ENCODE results near the gene SHISA6.

SHISA6 gene

DNA sequence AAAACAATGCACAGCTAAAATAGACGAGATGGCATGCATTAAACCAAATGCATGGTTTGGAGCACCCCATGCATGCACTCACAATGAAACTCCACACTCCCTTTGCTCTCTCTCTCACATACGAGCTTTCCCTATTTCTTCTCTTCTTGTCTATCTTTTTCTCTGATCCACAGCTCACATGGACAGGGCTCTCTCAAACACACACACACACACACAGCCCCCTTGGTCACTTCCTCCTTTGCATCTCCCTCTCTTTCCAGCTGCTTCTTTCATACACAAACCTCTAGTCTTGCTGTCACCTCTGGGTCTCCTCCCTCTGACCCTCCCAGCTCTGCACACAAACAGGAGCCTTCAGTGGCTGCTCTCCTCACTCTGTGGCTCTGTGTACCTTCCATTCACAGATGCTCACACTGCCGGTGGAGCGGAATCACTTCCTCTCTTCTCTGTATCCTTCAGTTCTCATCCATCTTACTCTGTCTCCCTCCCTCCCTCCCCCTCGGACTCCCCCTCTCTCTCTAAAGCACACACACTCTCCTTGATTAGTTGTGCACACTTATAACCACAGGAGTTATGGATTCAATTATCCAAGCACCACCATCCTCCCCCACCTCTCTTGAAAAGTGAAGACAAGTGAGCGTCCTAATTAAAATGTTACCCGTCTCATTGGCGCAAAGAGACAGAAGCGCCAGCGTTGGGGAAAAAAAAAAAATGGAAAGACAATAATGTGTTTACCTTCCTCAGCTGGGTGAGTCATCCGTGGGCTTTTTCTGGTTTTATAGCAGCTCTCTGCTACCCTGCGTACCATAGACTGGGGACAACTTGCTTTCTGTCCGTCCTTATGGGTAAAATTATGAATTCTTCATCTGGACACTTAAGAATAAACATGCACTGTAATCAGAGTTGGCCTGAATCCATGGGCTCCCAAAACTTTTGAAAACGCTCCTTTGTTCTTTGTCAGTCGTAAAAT is 90.8 kb downstream of the SHISA6 start:
- TF ChIP-seq, protein P1, sequence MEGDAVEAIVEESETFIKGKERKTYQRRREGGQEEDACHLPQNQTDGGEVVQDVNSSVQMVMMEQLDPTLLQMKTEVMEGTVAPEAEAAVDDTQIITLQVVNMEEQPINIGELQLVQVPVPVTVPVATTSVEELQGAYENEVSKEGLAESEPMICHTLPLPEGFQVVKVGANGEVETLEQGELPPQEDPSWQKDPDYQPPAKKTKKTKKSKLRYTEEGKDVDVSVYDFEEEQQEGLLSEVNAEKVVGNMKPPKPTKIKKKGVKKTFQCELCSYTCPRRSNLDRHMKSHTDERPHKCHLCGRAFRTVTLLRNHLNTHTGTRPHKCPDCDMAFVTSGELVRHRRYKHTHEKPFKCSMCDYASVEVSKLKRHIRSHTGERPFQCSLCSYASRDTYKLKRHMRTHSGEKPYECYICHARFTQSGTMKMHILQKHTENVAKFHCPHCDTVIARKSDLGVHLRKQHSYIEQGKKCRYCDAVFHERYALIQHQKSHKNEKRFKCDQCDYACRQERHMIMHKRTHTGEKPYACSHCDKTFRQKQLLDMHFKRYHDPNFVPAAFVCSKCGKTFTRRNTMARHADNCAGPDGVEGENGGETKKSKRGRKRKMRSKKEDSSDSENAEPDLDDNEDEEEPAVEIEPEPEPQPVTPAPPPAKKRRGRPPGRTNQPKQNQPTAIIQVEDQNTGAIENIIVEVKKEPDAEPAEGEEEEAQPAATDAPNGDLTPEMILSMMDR (IDR thresholded peaks at IDR 0.05), result no peak
- no peaks in the 10 kb centered on the region for H3K27me3 ChIP-seq
- H3K4me3 ChIP-seq (ENCODE audit: low read depth in 1 of 2, low read length in 1 of 2), result no peak overlapping the region
- no peaks in the 10 kb centered on the region for H3K36me3 ChIP-seq
- H3K27ac ChIP-seq, result no peak overlapping the region
- no peaks in the 10 kb centered on the region for H3K4me1 ChIP-seq (ENCODE audit: control insufficient read depth in 1 of 2, insufficient read depth in 1 of 2, low read depth in 1 of 2, low read length in 1 of 2)
- no peaks in the 10 kb centered on the region for H3K9me3 ChIP-seq

DNA sequence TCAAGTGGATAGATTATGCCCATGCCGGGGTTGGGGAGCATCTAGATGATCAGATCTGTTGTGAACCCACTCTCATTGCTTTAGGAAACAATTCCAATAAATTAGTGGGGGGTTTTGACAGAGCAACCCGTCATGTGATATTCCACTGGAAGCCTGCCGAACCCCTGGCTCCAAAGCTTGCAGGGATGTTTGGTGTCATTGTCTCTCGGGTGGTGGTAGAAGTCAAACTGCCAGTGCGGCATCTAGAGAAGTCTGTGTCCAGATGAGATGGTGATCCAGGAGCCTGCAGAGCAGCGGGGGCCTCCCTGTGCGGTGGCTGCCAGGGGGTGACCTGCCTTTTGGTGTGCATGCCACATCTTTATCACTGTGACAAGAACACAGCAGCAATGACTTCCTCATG is 91.7 kb downstream of the SHISA6 start:
- H3K9me3 ChIP-seq, result no peaks in the 10 kb centered on the region
- no peaks in the 10 kb centered on the region for H3K4me1 ChIP-seq (ENCODE audit: control insufficient read depth in 1 of 2, insufficient read depth in 1 of 2, low read depth in 1 of 2, low read length in 1 of 2)
- TF ChIP-seq, protein P1 (IDR thresholded peaks at IDR 0.05), result no peak
- H3K4me3 ChIP-seq (ENCODE audit: low read depth in 1 of 2, low read length in 1 of 2), result no peak overlapping the region
- no peak overlapping the region for H3K27ac ChIP-seq
- H3K36me3 ChIP-seq, result no peaks in the 10 kb centered on the region
- no peaks in the 10 kb centered on the region for H3K27me3 ChIP-seq

DNA sequence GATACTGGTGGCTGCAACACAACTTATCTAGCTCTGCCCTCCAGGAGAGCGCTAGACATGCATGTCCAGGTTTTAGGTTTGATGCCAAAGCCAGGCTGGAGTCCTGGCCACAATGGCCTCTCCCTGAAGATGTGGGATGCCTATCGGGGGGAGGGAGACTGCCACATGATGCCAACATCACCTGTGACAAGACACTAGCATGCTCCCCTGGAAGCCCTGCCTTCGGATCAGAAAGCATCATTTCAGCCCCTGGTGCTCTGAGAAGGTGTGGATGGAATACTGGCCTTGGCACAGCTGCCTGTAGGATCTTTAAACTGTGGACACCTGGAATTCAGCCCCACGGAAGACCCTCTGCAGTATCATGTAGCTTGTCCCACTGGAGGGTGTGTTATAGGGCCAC is 93.5 kb downstream of the SHISA6 start:
- H3K9me3 ChIP-seq, result no peaks in the 10 kb centered on the region
- H3K4me1 ChIP-seq (ENCODE audit: control insufficient read depth in 1 of 2, insufficient read depth in 1 of 2, low read depth in 1 of 2, low read length in 1 of 2), result no peaks in the 10 kb centered on the region
- no peaks in the 10 kb centered on the region for H3K36me3 ChIP-seq
- TF ChIP-seq, protein P1 (IDR thresholded peaks at IDR 0.05), result no peak
- H3K4me3 ChIP-seq (ENCODE audit: low read depth in 1 of 2, low read length in 1 of 2), result no peak overlapping the region
- H3K27me3 ChIP-seq, result no peaks in the 10 kb centered on the region
- no peak overlapping the region for H3K27ac ChIP-seq

DNA sequence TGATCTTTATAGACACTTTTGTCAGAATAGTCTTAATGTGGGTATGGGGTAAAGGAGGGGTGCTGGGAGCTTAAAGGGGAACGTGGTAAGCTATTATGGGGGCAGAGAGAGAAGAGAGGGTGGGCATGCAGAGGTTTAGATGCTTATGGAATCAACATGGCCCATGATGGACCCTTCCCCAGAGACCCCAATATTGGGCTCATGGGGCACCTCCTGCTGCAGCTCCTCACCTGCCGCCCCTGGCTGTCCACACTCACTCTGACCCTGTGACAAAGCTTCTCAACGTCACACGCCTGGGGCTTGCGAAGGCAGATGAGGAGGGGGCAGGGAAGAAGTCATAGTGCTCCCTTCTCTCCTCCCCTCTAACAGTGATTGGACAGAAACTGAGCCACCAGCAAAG is 95.3 kb downstream of the SHISA6 start:
- Histone ChIP-seq H3K4me1 (ENCODE audit: control insufficient read depth in 1 of 2, insufficient read depth in 1 of 2, low read depth in 1 of 2, low read length in 1 of 2) (no peaks in the 10 kb centered on the region), H3K27me3 (no peaks in the 10 kb centered on the region), H3K36me3 (no peaks in the 10 kb centered on the region), H3K27ac (no peak overlapping the region), H3K4me3 (ENCODE audit: low read depth in 1 of 2, low read length in 1 of 2) (no peak overlapping the region), H3K9me3 (no peaks in the 10 kb centered on the region)
- TF ChIP-seq, protein P1 (IDR thresholded peaks at IDR 0.05), result no peak

DNA sequence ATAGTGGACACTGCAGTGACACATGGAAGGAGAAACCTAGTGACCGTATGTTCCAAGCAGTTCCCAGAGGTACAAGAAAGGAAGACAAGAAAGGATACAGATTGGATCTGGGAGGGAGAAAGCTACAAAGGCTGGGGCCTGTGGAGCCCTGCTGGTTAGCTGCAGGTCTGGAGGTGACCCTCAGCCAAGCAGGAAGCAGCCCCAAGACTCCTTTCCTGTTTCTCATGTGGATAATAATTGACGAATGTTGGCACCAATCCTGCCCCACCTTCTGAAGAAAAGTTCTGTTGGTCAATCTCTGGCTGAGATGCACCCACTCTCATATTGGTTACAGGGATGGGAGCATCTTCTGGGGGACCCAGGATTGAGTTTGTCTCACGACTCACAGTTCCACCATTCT is 99.8 kb downstream of the SHISA6 start:
- Histone ChIP-seq H3K9me3 (no peaks in the 10 kb centered on the region), H3K36me3 (no peaks in the 10 kb centered on the region)

More for the DNA sequence above, 99.8 kb downstream of the SHISA6 start:
- Histone ChIP-seq H3K27me3 (no peaks in the 10 kb centered on the region), H3K4me1 (ENCODE audit: control insufficient read depth in 1 of 2, insufficient read depth in 1 of 2, low read depth in 1 of 2, low read length in 1 of 2) (no peaks in the 10 kb centered on the region), H3K4me3 (ENCODE audit: low read depth in 1 of 2, low read length in 1 of 2) (no peak overlapping the region), H3K27ac (no peak overlapping the region)
- TF ChIP-seq, protein P1 (IDR thresholded peaks at IDR 0.05), result no peak

Measured in neutrophil (primary cell).